Activated T-cell treated with anti-CD3 and anti-CD28 coated beads for 1 hour (primary cell): Measurements from ENCODE around the gene IL1R1.

Source experiments
- DNase-seq: peaks from one replicate; pipeline ENCODE4 v3.0.0-alpha.2; 2020; ENCODE audit warnings: low read depth

The IL1R1 gene

GRCh38 chr2:102138331-102138730 lies 4.2 kb upstream of the IL1R1 start:
- no peak for DNase-seq

- no peak for DNase-seq
These were observed 2.7 kb upstream of the IL1R1 start for GRCh38 chr2:102139851-102140250.

GRCh38 chr2:102140377-102140776 lies 2.2 kb upstream of the IL1R1 start:
- DNase-seq: no peak

GRCh38 chr2:102141011-102141943 lies 1.3 kb upstream of the IL1R1 start:
- no peak for DNase-seq

- no peak for DNase-seq
These were observed 393 bp downstream of the IL1R1 start for GRCh38 chr2:102142829-102143449.

GRCh38 chr2:102143450-102143985 lies 972 bp downstream of the IL1R1 start:
- no peak for DNase-seq

GRCh38 chr2:102144128-102144527 lies 1.6 kb downstream of the IL1R1 start:
- no peak for DNase-seq

- no peak for DNase-seq
These were observed 2.6 kb downstream of the IL1R1 start for GRCh38 chr2:102145107-102145506.

- no peak for DNase-seq
These were observed 3.4 kb downstream of the IL1R1 start for GRCh38 chr2:102145934-102146333.

- no peak for DNase-seq
These were observed 5.4 kb downstream of the IL1R1 start for GRCh38 chr2:102147935-102148334.

GRCh38 chr2:102149243-102149642 lies 6.7 kb downstream of the IL1R1 start:
- no peak for DNase-seq

- no peak for DNase-seq
These were observed 7.3 kb downstream of the IL1R1 start for GRCh38 chr2:102149644-102150455.

- no peak for DNase-seq
These were observed 11.8 kb downstream of the IL1R1 start for GRCh38 chr2:102154364-102154763.

GRCh38 chr2:102154946-102155702 lies 12.6 kb downstream of the IL1R1 start:
- DNase-seq: no peak

GRCh38 chr2:102155703-102156515 lies 13.4 kb downstream of the IL1R1 start:
- DNase-seq: no peak

GRCh38 chr2:102158011-102158755 lies 15.6 kb downstream of the IL1R1 start:
- no peak for DNase-seq

- DNase-seq: no peak
These were observed 16.7 kb downstream of the IL1R1 start for GRCh38 chr2:102159295-102159694.

GRCh38 chr2:102166189-102166845 lies 23.8 kb downstream of the IL1R1 start:
- DNase-seq: no peak

- DNase-seq: no peak
These were observed 25.7 kb downstream of the IL1R1 start for GRCh38 chr2:102168026-102168771.
